ENCODE results near the gene MTHFD2L.

Gene MTHFD2L

DNA sequence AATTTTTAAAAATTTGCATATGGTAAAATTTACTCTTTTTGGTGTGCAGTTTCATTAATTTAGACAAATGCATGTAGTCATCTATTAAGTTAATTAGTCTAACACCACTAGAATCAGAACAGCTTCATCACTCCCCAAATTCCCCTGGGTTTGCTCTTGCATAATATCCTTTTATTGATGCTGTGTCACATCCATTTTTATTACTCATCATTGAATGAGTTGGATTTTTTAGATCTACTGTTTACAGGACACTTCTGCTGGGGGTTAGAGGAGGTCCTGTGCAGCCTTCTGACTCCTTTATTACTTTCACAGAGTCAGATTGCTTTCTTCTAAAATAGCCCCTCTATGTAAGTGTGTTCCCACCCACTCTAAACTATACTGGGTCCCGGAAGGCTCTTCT, 65.9 kb downstream of the MTHFD2L start:
- H3K4me2 ChIP-seq (ENCODE audit: low read length): peak overlapping the region; percentile 20
- no peaks in the 10 kb centered on the region for H3K27me3 ChIP-seq (ENCODE audit: control insufficient read depth, insufficient read depth, low read length)
- peak overlapping the region; percentile 40 for H3K9ac ChIP-seq (ENCODE audit: low read depth, low read length)
- H3K9me3 ChIP-seq (replicated peaks; ENCODE audit: low read length): no peaks in the 10 kb centered on the region
- peaks cover 22% of the 10 kb centered on the region for H3K4me1 ChIP-seq (ENCODE audit: control insufficient read depth, insufficient read depth, low read length)
- H3K4me3 ChIP-seq (ENCODE audit: low read length): no peak overlapping the region
- no peaks in the 10 kb centered on the region for H3K36me3 ChIP-seq (ENCODE audit: insufficient read depth, low read length)

DNA sequence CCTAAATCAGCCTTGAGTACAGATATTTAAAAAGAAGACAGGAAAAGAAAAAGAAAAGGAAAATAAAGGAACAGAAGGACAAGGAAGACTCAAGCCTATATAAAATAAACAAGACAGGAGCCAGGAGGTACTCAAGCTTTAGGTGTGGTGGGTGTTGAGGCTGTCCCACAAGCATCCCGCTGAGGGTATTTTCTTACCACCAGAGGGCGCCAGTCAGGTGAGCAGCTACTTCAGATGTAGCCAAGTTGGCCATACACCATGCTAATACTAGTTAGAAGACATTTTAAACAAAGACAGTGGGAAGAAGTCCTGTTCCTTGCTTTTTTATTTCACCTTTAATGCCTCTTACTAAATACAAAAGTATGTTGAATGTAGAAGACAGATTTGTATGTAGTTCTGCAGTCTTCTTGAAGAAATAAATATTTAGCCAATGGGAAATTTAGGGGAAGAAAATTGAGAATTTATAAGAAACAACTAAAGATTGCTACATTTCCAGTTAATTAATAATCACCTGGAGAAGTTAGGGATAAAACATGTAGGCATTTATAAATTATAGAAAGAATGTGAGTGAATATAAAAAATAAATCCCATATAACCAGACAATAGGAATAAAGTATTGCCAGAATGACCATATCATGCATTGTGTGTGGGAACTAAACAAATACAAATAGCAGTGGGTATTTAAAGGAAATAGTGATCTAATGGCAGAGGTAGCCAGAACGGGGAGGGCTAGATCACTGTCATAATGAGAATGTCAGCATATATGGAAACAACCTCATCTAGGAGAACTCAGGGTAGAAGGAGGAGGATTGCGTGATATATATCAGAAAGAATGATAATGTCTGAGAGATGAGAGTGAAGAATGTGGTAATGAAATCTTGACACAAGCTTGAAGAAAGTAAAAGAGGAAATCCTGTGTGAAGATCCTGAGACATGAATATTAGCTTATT, 71.0 kb downstream of the MTHFD2L start:
- Histone ChIP-seq H3K4me3 (ENCODE audit: low read length) (no peak overlapping the region), H3K9ac (ENCODE audit: low read depth, low read length) (no peak overlapping the region), H3K9me3 (replicated peaks; ENCODE audit: low read length) (no peaks in the 10 kb centered on the region), H3K36me3 (ENCODE audit: insufficient read depth, low read length) (no peaks in the 10 kb centered on the region), H3K4me2 (ENCODE audit: low read length) (no peak overlapping the region), H3K4me1 (ENCODE audit: control insufficient read depth, insufficient read depth, low read length) (peaks cover 45% of the 10 kb centered on the region), H3K27me3 (ENCODE audit: control insufficient read depth, insufficient read depth, low read length) (no peaks in the 10 kb centered on the region)

DNA sequence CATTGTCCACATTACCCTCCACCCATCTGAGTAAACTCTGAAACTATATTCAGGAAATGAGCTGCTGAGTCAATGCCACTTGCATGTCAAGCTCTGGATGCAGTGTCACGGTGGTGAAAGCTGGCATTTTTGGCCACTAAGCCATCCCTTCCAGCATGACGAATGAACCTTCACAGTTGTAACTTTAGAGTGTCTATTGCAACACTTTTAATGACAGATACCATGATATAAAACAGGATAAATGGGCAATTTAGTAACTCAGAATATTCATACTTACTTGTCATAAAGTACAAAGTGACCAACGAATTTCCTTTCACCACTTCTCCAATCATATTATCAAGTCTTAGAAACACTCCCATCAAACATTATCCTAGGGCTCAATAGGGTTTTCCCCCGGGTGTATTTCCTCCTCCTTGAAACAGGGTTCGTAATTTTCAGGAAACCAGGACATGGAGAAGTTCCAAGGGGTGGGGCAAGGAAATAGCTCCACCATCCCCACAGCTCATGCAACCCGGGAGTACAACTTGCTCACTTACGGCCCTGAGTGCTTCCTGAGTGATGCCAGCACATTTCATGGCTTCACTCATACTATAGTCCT, 73.1 kb downstream of the MTHFD2L start:
- Histone ChIP-seq H3K27me3 (ENCODE audit: control insufficient read depth, insufficient read depth, low read length) (no peaks in the 10 kb centered on the region), H3K36me3 (ENCODE audit: insufficient read depth, low read length) (no peaks in the 10 kb centered on the region), H3K4me2 (ENCODE audit: low read length) (peak overlapping the region; percentile 69), H3K4me1 (ENCODE audit: control insufficient read depth, insufficient read depth, low read length) (peaks cover 34% of the 10 kb centered on the region), H3K9me3 (replicated peaks; ENCODE audit: low read length) (no peaks in the 10 kb centered on the region), H3K4me3 (ENCODE audit: low read length) (peak overlapping the region; percentile 31), H3K9ac (ENCODE audit: low read depth, low read length) (peak overlapping the region; percentile 74)

DNA sequence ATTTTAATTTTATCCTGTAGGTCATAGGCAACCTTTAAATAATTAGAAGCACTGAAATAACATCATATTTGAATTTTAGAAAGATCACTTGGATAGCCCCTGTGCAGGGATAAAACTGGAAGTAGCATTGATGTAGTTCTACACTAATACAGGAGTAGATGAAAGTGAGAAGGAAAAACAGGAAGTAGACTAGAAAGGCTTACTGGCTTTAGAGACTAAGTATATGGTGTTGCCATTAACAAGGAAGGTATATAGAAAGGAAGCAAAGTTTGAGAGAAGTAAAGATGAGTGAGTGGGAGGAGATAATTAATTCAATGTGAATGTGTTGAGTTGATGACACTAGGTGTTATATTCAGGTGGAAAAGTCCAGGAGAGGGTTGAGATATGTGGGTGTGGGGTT, 77.2 kb downstream of the MTHFD2L start:
- H3K4me3 ChIP-seq (ENCODE audit: low read length): no peak overlapping the region
- no peaks in the 10 kb centered on the region for H3K27me3 ChIP-seq (ENCODE audit: control insufficient read depth, insufficient read depth, low read length)
- peaks cover 20% of the 10 kb centered on the region for H3K4me1 ChIP-seq (ENCODE audit: control insufficient read depth, insufficient read depth, low read length)
- no peak overlapping the region for H3K4me2 ChIP-seq (ENCODE audit: low read length)
- no peaks in the 10 kb centered on the region for H3K36me3 ChIP-seq (ENCODE audit: insufficient read depth, low read length)
- no peak overlapping the region for H3K9ac ChIP-seq (ENCODE audit: low read depth, low read length)
- no peaks in the 10 kb centered on the region for H3K9me3 ChIP-seq (replicated peaks; ENCODE audit: low read length)

DNA sequence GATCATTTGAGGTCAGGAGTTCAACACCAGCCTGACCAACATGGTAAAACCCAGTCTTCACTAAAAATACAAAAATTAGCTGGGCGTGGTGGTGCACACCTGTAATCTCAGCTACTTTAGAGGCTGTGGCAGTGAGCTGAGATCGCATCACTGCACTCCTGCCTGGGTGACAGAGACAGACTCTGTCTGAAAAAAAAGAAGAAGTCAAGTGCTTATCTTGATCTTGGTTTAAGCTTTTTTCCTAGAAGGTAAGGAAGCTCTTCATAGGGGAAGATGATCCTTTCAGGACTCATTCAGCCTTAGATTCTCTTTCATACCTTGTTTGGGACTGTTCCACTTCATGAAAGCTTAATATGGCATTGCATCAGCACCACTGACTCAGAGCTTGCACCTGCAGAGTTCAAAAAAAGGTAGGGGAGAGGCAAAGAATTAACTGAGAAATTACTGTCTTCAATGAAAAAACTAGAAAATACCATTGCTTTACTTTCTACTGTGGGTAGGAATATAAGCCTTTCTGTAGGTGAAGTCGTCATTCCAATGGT, 79.6 kb downstream of the MTHFD2L start:
- Histone ChIP-seq H3K27me3 (ENCODE audit: control insufficient read depth, insufficient read depth, low read length) (no peaks in the 10 kb centered on the region), H3K36me3 (ENCODE audit: insufficient read depth, low read length) (no peaks in the 10 kb centered on the region), H3K4me2 (ENCODE audit: low read length) (no peak overlapping the region), H3K9me3 (replicated peaks; ENCODE audit: low read length) (no peaks in the 10 kb centered on the region), H3K4me3 (ENCODE audit: low read length) (no peak overlapping the region), H3K9ac (ENCODE audit: low read depth, low read length) (no peak overlapping the region), H3K4me1 (ENCODE audit: control insufficient read depth, insufficient read depth, low read length) (no peaks in the 10 kb centered on the region)

DNA sequence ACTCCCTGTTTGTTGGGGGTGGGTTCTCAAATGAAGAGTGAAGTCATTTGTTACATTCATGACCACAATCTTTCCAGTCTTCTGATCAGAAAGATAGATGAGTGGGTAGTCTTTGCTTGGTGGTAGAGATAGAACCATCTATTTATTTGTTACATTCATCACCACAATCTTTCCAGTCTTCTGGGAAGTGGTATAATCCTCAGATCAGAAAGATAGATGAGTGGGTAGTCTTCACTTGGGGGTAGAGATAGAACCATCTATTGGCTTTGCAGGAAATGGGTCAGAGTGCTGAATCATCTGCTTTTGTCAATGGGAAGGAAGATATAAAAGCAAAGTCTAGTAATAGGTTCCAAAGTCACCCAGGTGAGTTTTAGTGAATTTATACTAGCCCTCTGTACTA, 86.1 kb downstream of the MTHFD2L start:
- H3K4me3 ChIP-seq (ENCODE audit: low read length): no peak overlapping the region
- no peaks in the 10 kb centered on the region for H3K4me1 ChIP-seq (ENCODE audit: control insufficient read depth, insufficient read depth, low read length)
- no peak overlapping the region for H3K4me2 ChIP-seq (ENCODE audit: low read length)
- H3K9ac ChIP-seq (ENCODE audit: low read depth, low read length): no peak overlapping the region
- no peaks in the 10 kb centered on the region for H3K36me3 ChIP-seq (ENCODE audit: insufficient read depth, low read length)
- no peaks in the 10 kb centered on the region for H3K9me3 ChIP-seq (replicated peaks; ENCODE audit: low read length)
- H3K27me3 ChIP-seq (ENCODE audit: control insufficient read depth, insufficient read depth, low read length): no peaks in the 10 kb centered on the region

DNA sequence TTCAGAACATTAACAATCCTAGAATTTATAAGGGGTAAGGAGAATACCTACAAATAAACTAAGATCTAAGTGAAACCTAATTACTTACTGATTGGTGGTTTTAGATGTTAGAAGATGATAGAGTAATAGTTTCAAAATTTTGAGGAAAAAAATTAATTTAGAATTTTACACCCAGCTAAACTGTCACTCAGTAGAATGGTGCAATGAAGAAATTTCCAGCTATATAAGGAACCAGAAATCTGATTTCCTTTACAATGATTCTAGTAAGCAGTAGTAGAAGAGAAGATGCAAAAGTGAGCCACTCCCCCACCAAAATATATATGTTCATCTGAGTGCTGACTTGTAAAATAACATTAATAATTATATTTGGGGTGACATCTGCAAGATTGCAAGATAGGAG, 95.0 kb downstream of the MTHFD2L start:
- Histone ChIP-seq H3K36me3 (ENCODE audit: insufficient read depth, low read length) (no peaks in the 10 kb centered on the region), H3K4me2 (ENCODE audit: low read length) (no peak overlapping the region), H3K4me3 (ENCODE audit: low read length) (no peak overlapping the region), H3K9me3 (replicated peaks; ENCODE audit: low read length) (peaks cover 3% of the 10 kb centered on the region), H3K27me3 (ENCODE audit: control insufficient read depth, insufficient read depth, low read length) (no peaks in the 10 kb centered on the region), H3K4me1 (ENCODE audit: control insufficient read depth, insufficient read depth, low read length) (no peaks in the 10 kb centered on the region), H3K9ac (ENCODE audit: low read depth, low read length) (no peak overlapping the region)

DNA sequence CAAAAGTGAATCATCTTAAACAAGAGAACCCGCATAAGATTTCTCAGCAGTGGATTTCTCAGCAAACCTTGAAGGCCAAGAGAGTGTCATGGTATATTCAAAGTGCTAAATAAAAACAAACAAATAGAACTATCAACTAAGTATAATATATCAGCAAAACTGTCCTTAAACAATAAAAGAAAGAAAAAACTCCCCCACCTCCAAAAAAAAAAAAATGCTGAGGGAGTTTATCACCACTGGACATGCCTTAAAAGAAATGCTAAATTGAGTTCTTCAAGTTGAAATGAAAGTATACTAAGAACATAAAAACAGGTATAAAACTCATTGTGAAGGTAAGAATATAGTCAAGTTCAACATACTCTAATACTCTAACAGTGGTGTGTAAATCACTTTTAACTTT, 96.5 kb downstream of the MTHFD2L start:
- Histone ChIP-seq H3K36me3 (ENCODE audit: insufficient read depth, low read length) (no peaks in the 10 kb centered on the region), H3K27me3 (ENCODE audit: control insufficient read depth, insufficient read depth, low read length) (no peaks in the 10 kb centered on the region), H3K9ac (ENCODE audit: low read depth, low read length) (no peak overlapping the region), H3K9me3 (replicated peaks; ENCODE audit: low read length) (peaks cover 3% of the 10 kb centered on the region), H3K4me1 (ENCODE audit: control insufficient read depth, insufficient read depth, low read length) (no peaks in the 10 kb centered on the region), H3K4me2 (ENCODE audit: low read length) (no peak overlapping the region), H3K4me3 (ENCODE audit: low read length) (no peak overlapping the region)

DNA sequence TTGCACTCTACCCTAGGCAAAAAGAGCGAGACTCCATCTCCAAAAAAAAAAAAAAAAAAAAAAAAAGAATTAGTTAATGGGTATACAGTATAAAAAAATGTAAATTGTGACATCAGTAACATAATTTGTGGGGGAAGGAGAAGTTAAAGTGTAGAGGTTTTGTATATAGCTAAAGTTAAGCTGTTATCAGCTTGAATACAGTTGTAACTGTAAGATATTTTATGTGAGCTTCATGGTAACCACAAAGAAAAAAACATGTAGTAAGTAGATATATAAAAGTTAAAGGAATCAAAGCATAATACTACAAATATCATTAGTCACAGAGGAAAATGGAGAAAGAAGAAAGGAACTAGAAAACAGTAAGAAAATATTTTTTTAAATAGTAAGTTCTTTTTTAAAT, 97.2 kb downstream of the MTHFD2L start:
- peaks cover 3% of the 10 kb centered on the region for H3K9me3 ChIP-seq (replicated peaks; ENCODE audit: low read length)
- H3K9ac ChIP-seq (ENCODE audit: low read depth, low read length): no peak overlapping the region
- no peaks in the 10 kb centered on the region for H3K4me1 ChIP-seq (ENCODE audit: control insufficient read depth, insufficient read depth, low read length)
- H3K4me3 ChIP-seq (ENCODE audit: low read length): no peak overlapping the region
- no peak overlapping the region for H3K4me2 ChIP-seq (ENCODE audit: low read length)
- H3K27me3 ChIP-seq (ENCODE audit: control insufficient read depth, insufficient read depth, low read length): no peaks in the 10 kb centered on the region
- H3K36me3 ChIP-seq (ENCODE audit: insufficient read depth, low read length): no peaks in the 10 kb centered on the region

DNA sequence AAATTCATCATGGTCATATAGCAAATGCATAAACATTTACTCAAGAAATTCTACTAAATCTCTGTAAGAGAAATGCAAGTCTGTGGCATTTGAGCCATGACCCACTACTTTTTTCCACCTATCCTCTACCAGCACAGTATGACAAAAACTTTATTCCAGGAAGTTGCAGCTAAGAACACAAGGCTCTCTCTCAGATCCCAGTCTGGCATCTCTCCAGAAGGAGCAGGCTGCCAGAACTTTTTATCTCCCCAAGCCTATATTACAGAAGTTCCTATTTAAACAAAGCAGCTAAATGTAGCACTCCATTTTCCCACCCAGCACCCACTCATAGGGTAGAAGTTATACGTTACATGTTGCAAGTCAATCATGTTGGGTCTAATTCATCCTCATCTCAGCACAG, 101.0 kb downstream of the MTHFD2L start:
- Histone ChIP-seq H3K9me3 (replicated peaks; ENCODE audit: low read length) (no peaks in the 10 kb centered on the region), H3K36me3 (ENCODE audit: insufficient read depth, low read length) (no peaks in the 10 kb centered on the region), H3K9ac (ENCODE audit: low read depth, low read length) (no peak overlapping the region), H3K4me1 (ENCODE audit: control insufficient read depth, insufficient read depth, low read length) (no peaks in the 10 kb centered on the region), H3K4me3 (ENCODE audit: low read length) (no peak overlapping the region), H3K4me2 (ENCODE audit: low read length) (no peak overlapping the region), H3K27me3 (ENCODE audit: control insufficient read depth, insufficient read depth, low read length) (no peaks in the 10 kb centered on the region)

DNA sequence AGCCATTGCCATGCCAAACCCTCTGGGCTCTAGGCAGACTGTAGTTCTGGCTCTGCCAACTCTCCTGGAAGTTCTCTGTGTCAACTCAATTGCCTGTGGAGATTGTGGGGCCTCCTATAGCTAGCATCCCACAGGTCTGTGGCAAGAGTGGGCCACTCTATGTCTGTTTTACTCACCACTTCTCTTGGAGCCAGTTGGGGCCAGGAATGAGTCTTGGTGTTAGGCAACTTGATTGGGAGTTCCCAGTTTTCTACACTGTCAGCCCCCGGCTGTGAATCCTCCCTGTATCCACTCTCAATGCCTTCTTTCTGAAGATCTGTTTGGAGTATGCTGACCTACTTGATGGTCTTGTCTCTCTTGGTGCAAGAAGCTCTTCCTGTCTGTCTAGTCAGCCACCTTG, 102.1 kb downstream of the MTHFD2L start:
- Histone ChIP-seq H3K9me3 (replicated peaks; ENCODE audit: low read length) (no peaks in the 10 kb centered on the region), H3K4me1 (ENCODE audit: control insufficient read depth, insufficient read depth, low read length) (no peaks in the 10 kb centered on the region), H3K27me3 (ENCODE audit: control insufficient read depth, insufficient read depth, low read length) (no peaks in the 10 kb centered on the region), H3K4me3 (ENCODE audit: low read length) (no peak overlapping the region), H3K9ac (ENCODE audit: low read depth, low read length) (no peak overlapping the region), H3K4me2 (ENCODE audit: low read length) (no peak overlapping the region), H3K36me3 (ENCODE audit: insufficient read depth, low read length) (no peaks in the 10 kb centered on the region)
